PFSK-1 (cell line): ENCODE results near the gene TRAPPC3L.

ENCODE experiments used
- FOXP2 ChIP-seq: optimal IDR thresholded peaks from 2 replicates; pipeline ENCODE3; 2011; ENCODE audit warnings: borderline replicate concordance, control low read depth, inconsistent platforms; ENCODE audit not compliant: insufficient read depth; ENCODE audit errors: extremely low read length, extremely low read depth
- POLR2AphosphoS5 ChIP-seq: IDR thresholded peaks from 2 replicates; pipeline ENCODE4 v1.6.1; 2012; ENCODE audit warnings: low read depth, mild to moderate bottlenecking, control low read depth, low read length, moderate library complexity
- REST ChIP-seq, 2 experiments: IDR thresholded peaks; 2 replicates each; pipeline versions ENCODE4 v1.6.1 to v1.8.0; 2011 to 2012; ENCODE audit warnings: low read depth in 2 of 2, low read length in 2 of 2, control low read depth in 1 of 2, inconsistent platforms in 1 of 2, mild to moderate bottlenecking in 1 of 2, moderate library complexity in 1 of 2; ENCODE audit not compliant: insufficient read depth in 1 of 2
- SIN3A ChIP-seq: IDR thresholded peaks from 2 replicates; pipeline ENCODE4 v1.6.1; 2012; ENCODE audit warnings: mild to moderate bottlenecking, low read length, moderate library complexity, borderline replicate concordance; ENCODE audit not compliant: insufficient read depth
- TAF1 ChIP-seq: IDR thresholded peaks from 2 replicates; pipeline ENCODE4 v1.6.1; 2012; ENCODE audit warnings: low read length, control low read depth, borderline replicate concordance; ENCODE audit not compliant: insufficient read depth

TRAPPC3L gene

GRCh38 chr6:116531675-116532570 is 13.6 kb downstream of the TRAPPC3L start:
- no peak for TF ChIP-seq REST (IDR thresholded peaks at IDR 0.05; ENCODE audit: insufficient read depth in 1 of 2, low read depth in 2 of 2, low read length in 2 of 2)
- TF ChIP-seq POLR2AphosphoS5 = no peak
- no peak for TF ChIP-seq FOXP2
- no peak for TF ChIP-seq SIN3A
- no peak for TF ChIP-seq TAF1

GRCh38 chr6:116530436-116530835 is 15.0 kb downstream of the TRAPPC3L start:
- TF ChIP-seq SIN3A (no peak), FOXP2 (no peak), POLR2AphosphoS5 (no peak), TAF1 (no peak), REST (IDR thresholded peaks at IDR 0.05; ENCODE audit: insufficient read depth in 1 of 2, low read depth in 2 of 2, low read length in 2 of 2) (no peak)

- TF ChIP-seq TAF1 = no peak
- no peak for TF ChIP-seq FOXP2
- no peak for TF ChIP-seq SIN3A
- TF ChIP-seq REST (IDR thresholded peaks at IDR 0.05; ENCODE audit: insufficient read depth in 1 of 2, low read depth in 2 of 2, low read length in 2 of 2) = no peak
These were observed 15.8 kb downstream of the TRAPPC3L start for GRCh38 chr6:116529466-116530290.

DNA sequence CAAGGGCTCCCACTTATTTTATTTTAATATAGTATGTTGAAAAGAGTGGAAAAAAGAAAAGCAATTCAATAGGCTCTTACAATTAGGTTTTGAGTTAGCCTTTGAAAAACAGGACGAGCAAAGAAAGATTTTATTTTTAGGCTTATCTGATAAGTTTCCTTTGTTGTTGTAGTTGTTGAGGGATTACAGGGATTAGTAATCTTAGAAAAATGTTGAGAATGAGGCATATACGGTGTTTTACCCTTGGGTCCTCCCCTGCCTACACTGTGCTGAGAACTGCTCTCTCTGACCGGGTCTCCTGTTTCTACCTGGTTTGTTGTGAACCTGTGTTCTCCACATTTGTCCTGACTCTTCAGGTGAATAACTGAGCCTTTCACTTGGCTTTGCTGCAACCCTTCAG is 16.7 kb downstream of the TRAPPC3L start:
- TF ChIP-seq REST (IDR thresholded peaks at IDR 0.05; ENCODE audit: insufficient read depth in 1 of 2, low read depth in 2 of 2, low read length in 2 of 2) (no peak), POLR2AphosphoS5 (no peak), SIN3A (no peak), FOXP2 (no peak)
